GM21786 (cell line): ENCODE measurements around the gene COL5A1.
"Not testable (repeated sequence)": the region's sequence is repeated elsewhere in the genome, so short reads cannot be mapped to it uniquely, and the experiment has no call there.

Experiments
- ATAC-seq: cut with Tn5 transposase; IDR thresholded peaks from one replicate; pipeline ENCODE4 v1.9.1; 2021; ENCODE audit not compliant: unreplicated experiment

Gene COL5A1

DNA sequence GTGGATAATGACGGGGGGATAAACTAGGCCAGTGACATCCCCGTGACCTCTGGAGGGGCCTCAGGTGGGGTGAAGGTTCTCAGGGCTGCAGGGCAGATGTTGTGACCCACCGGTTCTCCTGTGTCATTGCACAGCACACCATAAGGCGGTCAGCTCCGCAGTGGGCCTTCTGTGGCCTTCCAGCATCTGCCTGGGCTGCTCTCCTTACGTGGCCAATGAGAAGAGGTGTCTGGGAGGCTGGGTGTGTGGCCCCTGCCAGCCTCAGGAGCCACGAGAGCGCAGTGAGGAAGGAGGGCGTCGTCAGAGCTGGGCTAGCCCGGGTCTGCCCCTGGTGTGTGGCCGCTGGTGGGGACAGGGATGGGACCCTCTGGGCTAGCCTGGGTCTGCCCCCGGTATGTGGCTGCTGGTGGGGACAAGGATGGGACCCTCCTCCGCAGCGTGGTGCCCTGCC, 48.7 kb downstream of the COL5A1 start:
- no peak for ATAC-seq

DNA sequence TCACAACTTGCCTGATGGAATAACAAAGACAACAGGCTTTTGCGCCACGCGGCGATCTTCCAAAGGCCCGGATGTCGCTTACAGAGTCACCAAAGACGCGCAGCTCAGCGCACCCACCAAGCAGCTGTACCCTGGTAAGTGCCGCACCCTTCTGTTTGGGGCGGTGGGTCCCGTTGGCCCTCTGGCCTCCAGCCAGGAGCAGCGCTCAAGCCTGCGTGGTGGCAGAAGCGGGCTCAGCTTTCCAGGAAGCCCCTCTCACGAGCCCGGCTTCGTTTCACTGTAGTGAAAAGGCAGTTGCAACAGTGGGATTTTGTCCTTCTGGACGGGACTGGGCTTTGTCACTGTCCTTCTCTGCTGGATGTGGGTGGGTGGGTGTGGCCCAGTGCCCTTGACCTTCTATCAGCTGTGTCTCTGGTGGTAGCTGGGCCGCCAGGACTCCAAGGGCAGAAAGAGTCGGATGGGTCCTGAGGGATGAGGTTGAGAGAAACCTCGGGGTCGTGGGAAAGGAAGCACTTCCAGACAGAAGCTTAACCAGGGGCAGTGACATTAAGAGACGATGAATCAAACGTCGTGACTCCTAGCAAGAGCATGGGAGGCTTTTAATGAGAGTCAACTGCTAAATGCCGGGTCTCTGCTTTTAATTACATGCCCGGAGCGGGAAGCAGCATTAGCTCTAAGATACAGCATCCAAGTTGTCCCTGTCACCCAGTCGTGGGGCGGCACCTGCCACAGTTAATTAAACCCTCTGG, 49.5 kb downstream of the COL5A1 start:
- no peak for ATAC-seq

DNA sequence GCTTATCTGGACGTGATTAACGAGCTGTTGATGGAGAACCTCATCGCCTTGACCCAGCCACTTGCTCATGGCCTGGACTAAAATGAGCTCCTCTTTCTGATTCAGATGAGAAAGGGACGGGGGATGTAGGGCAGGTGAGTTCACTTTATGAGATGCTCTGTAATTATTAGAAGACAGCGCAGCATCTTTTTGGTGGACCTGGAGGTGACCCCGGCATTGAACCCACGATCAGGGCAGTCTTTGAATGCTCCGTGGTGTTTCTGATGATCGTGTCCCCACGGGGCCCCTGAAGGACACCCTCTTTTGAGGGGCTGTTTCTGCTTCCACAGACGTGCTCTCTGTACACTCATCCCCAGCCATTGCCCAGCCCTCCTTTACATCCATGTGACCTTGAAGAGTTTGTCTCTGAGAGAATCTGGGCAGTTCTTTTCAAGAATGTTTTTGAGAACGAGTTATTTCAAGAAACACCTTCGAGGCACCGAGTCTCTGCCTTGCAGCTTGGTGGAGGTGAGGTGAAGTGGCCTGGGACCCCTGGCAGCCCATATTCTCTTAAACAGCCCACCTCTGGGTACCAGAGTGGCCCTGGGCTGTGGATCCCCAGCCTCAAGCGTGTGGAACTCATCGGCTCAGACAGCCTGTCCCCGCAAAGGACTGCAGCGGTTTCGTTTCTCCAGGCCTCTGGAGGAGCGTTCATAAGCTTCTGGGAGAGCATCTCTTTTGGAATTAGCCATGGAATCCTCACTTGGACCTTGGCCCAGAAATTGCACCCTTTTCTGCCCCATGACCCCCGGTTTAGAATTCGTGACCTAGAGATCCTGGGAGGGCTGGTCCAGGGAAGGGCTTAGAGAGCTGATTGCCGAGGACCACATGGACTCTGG, 50.3 kb downstream of the COL5A1 start:
- no peak for ATAC-seq

DNA sequence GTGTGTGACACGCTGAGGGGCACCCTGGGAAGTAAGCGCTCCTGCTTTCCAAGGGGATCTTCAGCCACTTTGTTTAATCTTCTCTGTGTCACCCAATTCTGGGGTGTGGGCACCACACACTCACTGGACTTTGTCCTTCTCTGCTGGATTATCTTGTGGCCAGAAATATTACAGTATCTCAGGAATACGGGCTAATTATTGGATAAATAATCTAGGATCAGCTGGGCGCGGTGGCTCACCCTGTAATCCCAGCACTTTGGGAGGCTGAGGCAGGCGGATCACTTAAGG, 50.9 kb downstream of the COL5A1 start:
- ATAC-seq = no peak

DNA sequence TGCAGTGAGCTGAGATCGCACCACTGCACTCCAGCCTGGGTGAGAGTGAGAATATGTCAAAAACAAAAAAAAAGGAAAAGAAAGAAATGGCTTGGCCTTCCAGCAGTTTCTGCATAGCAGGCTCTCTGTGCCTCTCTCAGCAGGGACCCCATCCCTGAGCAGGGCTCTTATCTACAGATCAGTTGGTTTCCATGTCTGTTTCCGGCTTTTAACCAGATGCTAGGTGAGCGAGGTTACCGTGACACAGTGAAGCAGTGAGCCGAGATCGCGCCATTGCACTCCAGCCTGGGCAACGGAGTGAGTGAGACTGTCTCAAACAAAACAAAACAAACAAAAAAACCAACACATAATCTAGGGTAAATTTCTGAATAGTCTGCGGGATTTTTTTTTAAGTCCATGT, 51.4 kb downstream of the COL5A1 start:
- ATAC-seq = no peak

DNA sequence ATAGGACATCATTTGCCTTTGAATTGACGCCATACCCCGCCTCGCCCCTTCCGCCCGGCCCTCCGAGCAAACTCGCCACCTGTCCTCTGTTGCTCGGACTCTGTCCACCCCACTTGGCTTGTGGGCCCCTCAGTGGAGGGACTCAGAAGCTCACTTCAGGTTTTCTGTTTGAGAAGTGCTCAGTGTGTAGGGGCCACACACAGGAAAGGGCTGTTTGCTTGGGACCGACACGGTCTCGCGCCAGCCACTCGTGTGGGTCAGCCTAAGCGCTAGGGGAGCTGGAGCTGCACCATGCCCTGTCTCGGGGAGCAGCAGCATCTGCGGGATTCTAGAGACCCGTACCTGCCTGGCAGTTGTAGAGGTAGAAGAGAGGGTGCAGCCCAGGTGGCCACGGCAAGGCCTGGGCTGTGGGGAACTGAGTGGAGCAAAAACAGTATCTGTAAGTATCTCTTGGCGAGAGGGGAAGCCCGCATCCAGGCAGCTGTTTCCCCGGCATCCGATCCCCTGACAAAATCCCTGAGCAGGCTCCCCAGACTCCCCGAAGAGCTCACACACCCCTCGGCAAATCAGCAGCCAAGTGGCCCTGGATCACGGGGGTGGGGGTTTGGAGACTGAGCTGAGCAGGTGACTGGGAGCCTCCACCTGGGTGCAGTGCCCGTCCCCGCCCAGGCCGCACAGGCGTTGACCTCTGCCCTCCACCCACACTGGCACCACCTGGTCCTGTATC, 52.2 kb downstream of the COL5A1 start:
- no peak for ATAC-seq

DNA sequence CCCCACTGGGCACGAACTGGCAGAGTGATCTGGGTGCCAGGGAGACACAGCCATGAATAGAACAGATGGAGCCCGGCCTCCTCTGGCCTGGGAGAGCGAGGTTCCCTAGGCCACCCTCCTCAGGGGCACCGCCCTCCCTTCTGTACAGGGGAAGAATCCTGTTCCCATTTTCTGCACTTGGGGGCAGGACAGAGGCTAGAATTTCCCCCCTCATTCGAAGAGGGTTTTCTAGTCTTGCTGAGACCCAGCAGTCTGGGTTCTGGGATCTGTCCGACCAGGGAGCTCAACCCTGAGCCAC, 52.7 kb downstream of the COL5A1 start:
- no peak for ATAC-seq

DNA sequence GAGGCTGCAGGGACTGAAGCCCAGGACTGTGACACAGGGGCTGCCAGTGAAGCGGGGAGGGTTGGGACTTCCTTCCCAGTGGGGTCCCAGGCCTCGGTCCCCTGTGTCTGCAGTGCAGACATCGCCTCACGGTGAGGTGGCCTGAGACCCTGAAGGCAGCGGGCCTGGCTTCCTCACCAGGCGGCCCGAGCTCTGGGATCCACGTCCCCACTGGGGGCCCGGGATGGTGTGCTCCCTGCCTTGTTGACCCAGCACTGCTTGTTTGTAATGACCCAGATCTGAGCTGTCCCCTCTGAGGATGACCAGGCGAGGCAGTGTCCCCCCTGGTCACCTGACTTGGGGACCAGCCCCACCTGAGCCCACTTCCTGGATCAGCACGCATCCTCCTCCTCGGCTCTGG, 53.1 kb downstream of the COL5A1 start:
- ATAC-seq = no peak

DNA sequence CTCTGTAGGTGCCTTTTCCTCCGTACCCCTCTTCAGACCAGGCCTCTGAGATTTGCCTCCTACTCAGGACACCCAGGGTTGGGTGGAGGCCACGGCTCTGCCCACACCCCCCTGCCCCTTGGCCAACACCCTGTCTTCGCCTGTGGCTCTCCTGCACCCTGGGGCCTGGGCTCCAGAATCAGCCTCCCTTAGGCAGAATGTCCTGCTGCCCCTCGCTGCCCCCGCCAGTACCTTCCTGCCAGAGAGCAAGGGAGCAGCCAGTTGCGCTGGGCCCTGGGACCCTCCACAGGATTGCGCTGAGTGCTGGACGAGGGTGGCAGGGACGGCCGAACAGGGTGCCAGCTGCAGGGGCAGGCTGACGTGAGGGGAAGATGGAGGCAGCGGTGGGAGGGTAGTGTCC, 53.5 kb downstream of the COL5A1 start:
- no peak for ATAC-seq

DNA sequence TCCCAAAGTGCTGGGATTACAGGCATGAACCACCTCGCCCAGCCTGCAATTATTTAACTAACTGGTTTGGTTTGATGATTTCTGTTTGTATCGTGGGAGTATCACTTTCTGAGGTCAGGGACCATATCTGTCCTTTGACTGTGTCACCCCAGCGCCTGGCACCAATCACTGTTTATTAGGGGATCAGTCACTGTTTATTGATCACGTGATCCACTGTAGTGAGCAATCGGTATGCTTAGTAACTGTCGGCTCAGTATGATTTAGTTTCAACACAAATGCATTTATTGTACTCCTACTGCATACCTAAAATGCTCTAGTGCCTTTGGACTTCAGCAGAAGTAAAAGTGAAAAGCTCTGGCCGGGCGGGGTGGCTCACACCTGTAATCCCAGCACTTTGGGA, 54.8 kb downstream of the COL5A1 start:
- ATAC-seq = no peak

DNA sequence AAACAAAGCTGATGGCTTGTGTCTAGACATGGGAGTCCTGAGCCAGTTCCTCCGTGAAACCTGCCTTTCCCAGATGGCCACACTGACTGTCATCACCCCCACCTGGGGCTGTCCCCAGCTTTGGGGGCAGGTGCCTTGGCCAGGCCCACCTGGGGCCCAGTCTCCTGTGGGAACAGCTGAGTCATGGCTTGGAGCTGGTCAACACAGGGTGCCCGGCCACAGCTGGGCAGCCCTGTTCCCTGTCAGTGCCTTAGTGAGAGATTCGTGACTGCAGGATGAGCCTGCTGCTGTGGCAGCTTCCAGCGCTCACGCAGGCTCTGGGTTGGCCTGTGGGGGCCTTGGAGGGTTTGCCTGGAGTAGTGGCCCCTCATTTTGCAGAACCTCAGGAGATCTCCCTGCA, 56.5 kb downstream of the COL5A1 start:
- no peak for ATAC-seq

DNA sequence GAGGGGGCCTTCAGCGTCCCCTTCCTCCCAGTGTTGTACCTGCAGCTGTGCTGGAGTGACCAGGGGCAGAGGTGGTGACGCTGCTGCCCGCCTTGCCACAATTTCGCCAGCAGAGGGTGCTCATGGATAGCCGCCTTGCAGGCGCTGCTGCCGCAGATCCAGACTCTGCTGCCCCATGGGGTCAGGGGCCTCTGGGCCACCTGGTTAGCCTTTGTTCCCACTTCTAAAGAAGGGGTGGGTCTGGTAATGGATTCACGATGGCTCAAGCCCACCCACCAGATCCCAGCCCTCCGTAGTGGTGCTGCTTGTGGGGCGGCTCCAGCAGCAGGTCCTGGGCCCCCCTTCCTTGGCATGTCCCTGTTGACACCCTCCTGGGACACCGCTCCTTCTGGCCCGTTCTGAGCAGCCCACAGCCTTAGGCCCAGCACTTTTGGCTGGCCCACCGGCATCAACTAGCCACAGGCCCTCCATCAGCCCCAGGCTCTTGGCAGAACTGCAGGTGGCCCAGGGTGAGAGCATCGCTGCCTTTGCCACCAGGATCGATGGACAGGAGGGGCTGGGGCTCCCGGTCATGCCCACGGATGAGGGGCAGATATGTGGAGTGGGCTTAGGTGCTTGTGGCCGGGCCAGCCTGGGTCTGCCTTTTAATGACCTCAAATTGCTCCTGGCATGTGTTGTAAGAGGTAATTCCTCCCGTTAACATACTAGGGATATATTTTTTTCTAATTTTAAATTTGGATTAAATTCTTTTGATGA, 57.2 kb downstream of the COL5A1 start:
- ATAC-seq = no peak

DNA sequence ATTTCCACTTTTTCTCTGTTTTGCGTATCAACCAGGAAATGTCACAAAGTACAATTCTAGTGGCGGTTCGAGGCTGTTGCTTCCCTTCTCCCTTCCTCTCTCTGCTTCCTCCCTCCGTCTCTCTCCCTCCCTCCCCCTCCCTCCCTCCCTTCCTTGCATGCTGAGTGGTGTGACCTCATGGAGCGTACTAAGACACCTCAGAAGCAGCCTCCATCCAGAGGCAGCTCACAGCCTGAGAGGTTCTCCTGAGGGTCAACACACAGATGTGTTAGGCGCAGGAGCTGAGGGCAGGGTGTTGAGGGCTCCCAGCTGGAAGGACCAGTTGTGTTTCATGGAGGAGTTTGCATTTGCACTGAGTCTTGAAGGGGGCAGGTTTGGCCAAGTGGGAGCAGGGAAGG, 57.7 kb downstream of the COL5A1 start:
- ATAC-seq = no peak

DNA sequence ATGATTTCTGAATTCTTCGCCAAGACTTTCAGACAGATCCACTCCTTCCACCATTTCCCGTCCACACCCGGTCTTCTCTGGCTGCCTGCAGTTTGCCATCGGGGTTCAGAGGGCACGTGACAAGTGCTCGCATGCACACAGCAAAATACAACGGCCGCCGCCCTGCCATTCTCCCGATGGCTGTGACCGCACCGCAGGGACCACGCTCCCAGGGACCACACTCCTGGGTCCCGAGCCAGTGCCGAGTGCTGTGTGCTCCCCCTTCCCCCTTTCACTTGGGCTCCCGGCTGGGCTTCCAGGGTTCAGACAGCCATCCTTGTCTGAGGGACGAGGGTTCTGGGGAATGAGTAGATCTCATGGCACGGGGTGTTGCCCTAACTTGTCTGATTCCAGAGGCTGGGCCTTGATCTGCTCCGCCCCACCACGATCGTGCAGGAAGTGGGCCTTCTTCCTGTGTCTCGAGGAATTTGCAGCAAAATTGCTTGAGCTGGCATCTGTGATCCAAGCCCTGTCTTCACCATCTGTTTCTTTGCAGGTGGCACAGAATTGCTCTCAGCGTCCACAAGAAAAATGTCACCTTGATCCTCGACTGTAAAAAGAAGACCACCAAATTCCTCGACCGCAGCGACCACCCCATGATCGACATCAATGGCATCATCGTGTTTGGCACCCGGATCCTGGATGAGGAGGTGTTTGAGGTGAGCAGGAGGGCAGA, 59.2 kb downstream of the COL5A1 start:
- ATAC-seq = no peak

DNA sequence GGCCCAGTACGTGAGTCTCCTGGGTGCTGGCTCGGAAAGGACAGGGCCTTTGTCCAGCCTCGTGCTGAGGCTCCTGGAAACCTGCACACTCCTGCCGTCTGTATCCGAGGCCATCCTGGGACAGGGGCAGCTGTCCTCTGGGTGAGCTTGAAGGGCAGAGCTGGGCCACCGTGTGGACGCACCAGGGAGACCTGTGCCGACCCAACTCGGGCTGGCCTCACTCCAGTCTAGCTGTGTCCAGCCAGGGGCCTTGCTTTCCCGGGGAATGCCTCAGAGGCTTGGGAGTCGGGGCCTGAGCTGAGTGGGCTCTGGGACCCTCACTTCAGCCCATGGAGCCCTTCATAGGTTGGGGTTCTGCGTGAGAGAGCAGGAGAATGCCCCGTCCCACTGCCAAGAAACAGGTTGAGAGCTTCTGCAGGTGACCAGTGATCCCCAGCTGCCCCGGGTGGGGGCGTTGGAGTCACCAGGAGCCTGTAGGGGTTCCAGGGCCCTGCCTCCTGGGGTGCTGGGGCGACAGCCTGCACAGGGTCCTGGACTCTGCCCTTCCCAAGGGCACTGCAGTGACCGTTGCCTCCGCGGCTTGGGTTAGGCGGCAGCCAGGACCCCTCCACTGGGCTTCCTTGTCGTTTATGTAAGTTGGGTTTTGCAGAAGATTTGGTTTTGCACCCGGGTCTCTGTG, 60.1 kb downstream of the COL5A1 start:
- no peak for ATAC-seq

DNA sequence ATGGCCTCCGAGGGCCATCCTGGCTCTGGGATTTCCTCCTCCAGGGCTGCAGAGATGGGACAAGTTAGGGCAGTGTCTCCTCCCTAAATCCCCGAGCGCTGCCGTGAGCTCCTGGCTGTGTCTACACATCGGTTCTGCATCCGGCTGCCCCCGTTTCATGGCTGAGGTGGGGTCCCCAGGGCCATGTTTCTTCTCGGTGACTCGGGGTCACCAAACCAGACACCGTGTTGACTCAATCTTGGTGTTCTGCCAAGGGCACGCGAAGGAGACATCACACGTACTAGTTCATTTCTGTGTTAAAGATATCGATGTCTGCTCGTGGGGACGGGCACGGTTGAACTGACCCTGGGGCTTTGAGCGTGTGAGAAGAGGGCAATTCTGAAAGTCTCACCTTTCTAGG, 60.7 kb downstream of the COL5A1 start:
- ATAC-seq = no peak

DNA sequence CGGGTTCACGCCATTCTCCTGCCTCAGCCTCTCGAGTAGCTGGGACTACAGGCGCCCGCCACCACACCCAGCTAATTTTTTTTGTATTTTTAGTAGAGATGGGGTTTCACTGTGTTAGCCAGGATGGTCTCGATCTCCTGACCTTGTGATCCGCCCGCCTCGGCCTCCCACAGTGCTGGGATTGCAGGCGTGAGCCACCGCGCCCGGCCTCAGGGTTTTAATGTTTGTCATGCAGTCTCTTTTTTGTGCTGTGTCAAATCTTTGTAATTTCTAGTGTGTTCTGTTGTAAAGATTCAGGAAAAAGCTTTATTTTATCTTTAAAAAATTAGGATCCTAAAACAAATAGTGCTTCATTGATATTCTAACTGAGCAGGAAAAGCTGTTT, 62.1 kb downstream of the COL5A1 start:
- ATAC-seq = not testable (repeated sequence)

DNA sequence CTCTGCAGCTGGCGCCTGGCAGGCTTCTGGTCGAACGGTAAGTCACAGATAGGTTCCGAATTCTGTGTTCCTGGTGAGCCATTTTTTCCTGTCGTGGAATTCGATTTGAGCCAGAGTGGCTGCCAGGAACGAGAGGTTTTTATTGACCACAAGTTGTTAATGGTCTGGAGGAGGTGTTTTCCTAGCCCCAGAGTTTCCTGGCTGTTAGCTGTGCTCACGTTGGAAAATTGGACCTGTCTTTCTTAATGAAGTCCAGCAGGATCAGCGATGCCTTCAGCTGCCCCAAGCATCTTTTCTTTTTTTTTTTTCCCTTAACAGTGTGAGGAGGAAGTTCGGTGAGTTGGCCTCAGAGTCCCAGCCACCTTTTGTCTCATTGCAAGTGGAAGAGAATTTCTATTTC, 62.9 kb downstream of the COL5A1 start:
- ATAC-seq = no peak

DNA sequence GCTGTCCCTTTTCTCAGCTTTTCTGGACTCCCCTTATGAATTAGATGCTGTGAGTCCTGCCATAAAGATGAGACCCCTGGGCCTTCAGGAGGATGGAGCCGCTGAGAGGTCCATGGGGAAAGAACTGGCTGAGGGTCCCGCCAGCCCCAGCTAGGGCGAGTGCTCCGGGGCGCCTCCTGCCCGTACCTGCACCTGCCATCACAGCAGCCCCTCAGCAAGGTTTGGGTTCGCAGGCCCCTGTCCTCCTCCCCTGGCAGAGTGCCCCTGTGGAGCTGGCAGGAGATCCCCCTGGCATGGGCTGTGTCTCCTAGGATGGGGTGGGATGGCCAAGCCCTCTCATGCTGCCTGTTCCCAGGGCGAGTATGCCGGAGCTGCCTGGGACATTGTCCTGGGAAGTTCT, 64.2 kb downstream of the COL5A1 start:
- no peak for ATAC-seq

DNA sequence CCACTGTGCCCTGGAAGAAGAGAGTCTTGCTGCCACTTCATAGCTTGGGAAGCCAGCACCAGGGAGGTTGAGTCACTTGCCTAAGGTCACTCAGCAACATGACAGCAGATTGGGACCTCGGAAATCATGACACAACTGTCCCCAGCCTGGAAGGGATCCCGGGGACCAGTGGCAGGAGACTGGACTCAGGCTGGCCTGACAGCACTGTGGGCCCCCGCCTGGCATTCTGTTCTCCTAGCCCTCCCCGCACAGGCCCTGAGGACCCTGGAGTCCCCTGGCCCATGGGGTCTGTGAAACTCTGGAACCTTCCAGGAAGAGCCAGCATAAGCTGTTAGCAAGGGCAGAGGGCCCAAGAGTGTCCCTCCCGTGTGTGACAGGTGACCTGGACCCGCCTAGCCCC, 64.9 kb downstream of the COL5A1 start:
- no peak for ATAC-seq
